Mesothelial cell of epicardium (in vitro differentiated cells): ENCODE results near the gene METTL1. TPM values are rescaled to one million over a fixed set of nuclear protein-coding genes. Genes with fewer than 3 reads are reported as not detected.

ENCODE experiments used
- DNase-seq, 2 experiments: peaks; one replicate each; pipeline ENCODE4 v3.0.0; 2021; ENCODE audit warnings: low spot score in 2 of 2; ENCODE audit not compliant: unreplicated experiment in 2 of 2
- H3K27ac Mint-ChIP-seq: 2 replicates; pipeline ENCODE4 v1.8.0; 2021; ENCODE audit warnings: mixed read lengths
- H3K27me3 Mint-ChIP-seq: 2 replicates; pipeline ENCODE4 v1.8.0; 2021; ENCODE audit warnings: low read depth, mixed read lengths
- H3K36me3 Mint-ChIP-seq: 2 replicates; pipeline ENCODE4 v1.8.0; 2021; ENCODE audit warnings: mixed read lengths
- H3K4me1 Mint-ChIP-seq: 2 replicates; pipeline ENCODE4 v1.8.0; 2021; ENCODE audit warnings: mixed read lengths
- H3K4me3 Mint-ChIP-seq: 2 replicates; pipeline ENCODE4 v1.8.0; 2021; ENCODE audit warnings: mild to moderate bottlenecking, moderate library complexity, mixed read lengths
- H3K9me3 Mint-ChIP-seq: 2 replicates; pipeline ENCODE4 v1.8.0; 2021; ENCODE audit warnings: mixed read lengths
- CTCF ChIP-seq: fragments of 200-600 bp; sonication (generic); IDR thresholded peaks from one replicate; pipeline ENCODE4 v1.5.0; 2021; ENCODE audit warnings: antibody characterized with exemption; ENCODE audit not compliant: unreplicated experiment
- total RNA-seq: library from RNA; stranded (reverse); gene quantifications from 3 replicates; pipeline ENCODE4 v1.2.1, GENCODE V29; 2021

Gene METTL1
- total RNA-seq, 1 donor from 2014 or later: 32.3 TPM

GRCh38 chr12:57780284-57780897, 8.5 kb upstream of the METTL1 start:
- TF ChIP-seq CTCF: no peak
- Mint-ChIP-seq H3K27ac (no peak overlapping the region), H3K27me3 (no peaks in the 10 kb centered on the region), H3K36me3 (peaks cover 5% of the 10 kb centered on the region), H3K9me3 (no peaks in the 10 kb centered on the region), H3K4me1 (peaks cover 11% of the 10 kb centered on the region), H3K4me3 (no peak overlapping the region)
- DNase-seq: no peak

- Mint-ChIP-seq H3K27me3 (no peaks in the 10 kb centered on the region), H3K4me3 (no peak overlapping the region), H3K4me1 (peaks cover 11% of the 10 kb centered on the region), H3K27ac (no peak overlapping the region), H3K9me3 (no peaks in the 10 kb centered on the region), H3K36me3 (peaks cover 5% of the 10 kb centered on the region)
- DNase-seq: no peak
- TF ChIP-seq CTCF: no peak
Observed at GRCh38 chr12:57779736-57780135, 7.8 kb upstream of the METTL1 start.

GRCh38 chr12:57777911-57778310, 6.0 kb upstream of the METTL1 start:
- Mint-ChIP-seq H3K36me3 (peaks cover 2% of the 10 kb centered on the region), H3K4me1 (peaks cover 9% of the 10 kb centered on the region), H3K27me3 (no peaks in the 10 kb centered on the region), H3K27ac (no peak overlapping the region), H3K4me3 (no peak overlapping the region), H3K9me3 (no peaks in the 10 kb centered on the region)
- TF ChIP-seq CTCF: no peak
- no peak for DNase-seq

- Mint-ChIP-seq H3K36me3 (peaks cover 2% of the 10 kb centered on the region), H3K27ac (no peak overlapping the region), H3K27me3 (no peaks in the 10 kb centered on the region), H3K4me1 (peaks cover 9% of the 10 kb centered on the region), H3K9me3 (no peaks in the 10 kb centered on the region), H3K4me3 (no peak overlapping the region)
- TF ChIP-seq CTCF: no peak
- no peak for DNase-seq
Observed at GRCh38 chr12:57777367-57777766, 5.5 kb upstream of the METTL1 start.

- Mint-ChIP-seq H3K4me1 (peaks cover 15% of the 10 kb centered on the region), H3K36me3 (peaks cover 2% of the 10 kb centered on the region), H3K4me3 (no peak overlapping the region), H3K27me3 (no peaks in the 10 kb centered on the region), H3K9me3 (no peaks in the 10 kb centered on the region), H3K27ac (no peak overlapping the region)
- no peak for TF ChIP-seq CTCF
- DNase-seq: no peak
Observed at GRCh38 chr12:57776247-57776587, 4.3 kb upstream of the METTL1 start.
